Neural cell (in vitro differentiated cells): Measurements from ENCODE around the gene GDPD2.

Experiments used
- CTCF ChIP-seq: fragments of 450-650 bp; IDR thresholded peaks from 2 replicates; pipeline ENCODE4 v1.5.1; 2014; ENCODE audit warnings: antibody characterized with exemption, mild to moderate bottlenecking, moderate library complexity; ENCODE audit not compliant: poor library complexity, severe bottlenecking
- EZH2 ChIP-seq: fragments of 200-600, 300-800 bp; shearing (Covaris generic), sonication (generic); IDR thresholded peaks from 2 replicates; pipeline ENCODE4 v1.6.1; 2014; ENCODE audit warnings: antibody characterized with exemption, low read length, borderline replicate concordance, mild to moderate bottlenecking; ENCODE audit not compliant: insufficient read depth, poor library complexity, severe bottlenecking
- RAD21 ChIP-seq: fragments of 450-650 bp; conservative IDR thresholded peaks from 2 replicates; pipeline ENCODE4 v1.6.1; 2014; ENCODE audit warnings: antibody characterized with exemption, mild to moderate bottlenecking, moderate library complexity

GRCh38 chrX:70446380-70447350 is 23.6 kb downstream of the GDPD2 start:
- TF ChIP-seq CTCF, result no peak
- TF ChIP-seq RAD21, result no peak
- no peak for TF ChIP-seq EZH2
